Endothelial cell of hepatic sinusoid (primary cell): Measurements from ENCODE around the gene P4HB.
"Not testable (repeated sequence)": the region's sequence is repeated elsewhere in the genome, so short reads cannot be mapped to it uniquely, and the experiment has no call there.

Experiments used
- in situ Hi-C: cut with HindIII; loops from 2 replicates; pipeline ENCODE4 v1.10.0; 2017; ENCODE audit warnings: low sequenced_read_pairs

P4HB gene

DNA sequence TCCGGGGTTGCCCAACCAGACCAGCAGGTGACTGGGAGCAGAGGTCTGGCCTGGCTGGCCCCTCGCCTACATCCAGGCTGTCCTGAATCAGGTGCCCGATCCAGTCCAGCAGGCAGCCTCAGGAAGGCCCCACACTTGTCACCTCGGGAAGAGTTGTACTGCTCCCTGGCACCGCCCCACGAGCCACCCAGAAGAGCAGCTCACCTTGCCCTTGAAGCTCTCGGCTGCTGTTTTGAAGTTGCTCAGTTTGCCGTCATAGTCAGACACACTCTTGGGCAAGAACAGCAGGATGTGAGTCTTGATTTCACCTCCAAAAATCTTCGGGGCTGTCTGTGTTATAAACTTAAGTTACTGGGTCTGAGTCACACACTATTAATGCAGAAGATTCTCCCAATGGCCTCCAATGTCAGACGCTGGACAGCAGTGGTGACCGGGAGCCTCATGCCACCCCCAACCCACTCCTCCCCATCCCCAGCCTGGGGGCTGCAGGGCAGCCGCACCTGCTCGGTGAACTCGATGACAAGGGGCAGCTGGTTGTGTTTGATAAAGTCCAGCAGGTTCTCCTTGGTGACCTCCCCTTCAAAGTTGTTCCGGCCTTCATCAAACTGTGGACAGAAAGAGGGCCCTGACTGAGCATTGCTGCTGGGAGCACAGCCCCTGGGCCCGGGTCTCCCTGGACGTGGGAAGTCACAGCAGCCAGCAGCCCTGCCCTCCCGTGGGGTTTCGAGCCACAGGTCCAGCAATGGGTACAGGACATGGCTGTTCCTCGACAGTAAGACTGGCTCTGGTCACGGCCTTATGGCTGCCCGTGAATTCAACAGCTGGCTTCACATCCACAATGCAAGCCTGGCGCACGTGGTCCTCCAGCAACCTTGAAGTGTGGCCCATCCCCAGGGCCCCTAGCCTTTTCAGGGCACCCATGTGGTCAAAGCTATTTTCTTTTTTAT lies 13.3 kb downstream of the P4HB start:
- in situ Hi-C loops, result no loop called here

DNA sequence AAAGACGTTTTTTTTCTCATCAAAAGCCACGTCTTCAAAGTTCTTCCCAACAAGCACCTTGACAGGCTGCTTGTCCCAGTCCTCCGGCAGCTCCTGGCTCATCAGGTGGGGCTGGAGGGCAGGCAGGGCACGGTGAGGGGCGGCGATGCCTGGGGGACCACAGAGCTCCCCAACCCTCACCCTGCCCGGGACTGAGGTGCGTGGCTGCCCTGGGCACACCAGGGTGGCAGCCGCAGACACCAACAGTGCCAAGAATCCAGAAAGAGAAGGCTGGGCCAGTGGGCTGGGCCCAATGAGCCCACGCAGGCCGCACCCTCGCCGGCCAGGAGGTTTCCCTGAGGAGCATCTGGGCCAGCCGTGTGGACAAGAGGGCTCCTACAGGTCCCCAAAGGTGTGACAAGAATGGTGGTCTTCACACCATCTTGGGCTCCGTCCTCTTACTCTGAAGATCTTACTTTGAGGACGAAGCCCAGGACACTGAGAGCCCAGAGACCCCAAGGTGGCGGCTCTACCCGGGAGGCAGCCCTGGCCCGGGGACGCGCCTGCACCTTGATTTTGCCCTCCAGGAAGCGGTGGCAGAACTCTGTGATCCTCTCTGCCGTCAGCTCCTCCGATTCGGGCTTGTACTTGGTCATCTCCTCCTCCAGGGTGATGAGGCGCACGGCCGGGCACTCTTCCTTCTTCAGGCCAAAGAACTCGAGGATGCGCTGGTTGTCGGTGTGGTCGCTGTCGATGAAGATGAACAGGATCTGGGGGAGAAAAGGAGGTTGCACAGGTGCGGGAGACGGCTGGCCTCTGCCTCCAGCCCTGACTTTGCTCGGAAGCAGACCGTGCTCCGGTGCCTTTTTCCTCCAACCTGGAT lies 14.2 kb downstream of the P4HB start:
- in situ Hi-C loops, result no loop called here

DNA sequence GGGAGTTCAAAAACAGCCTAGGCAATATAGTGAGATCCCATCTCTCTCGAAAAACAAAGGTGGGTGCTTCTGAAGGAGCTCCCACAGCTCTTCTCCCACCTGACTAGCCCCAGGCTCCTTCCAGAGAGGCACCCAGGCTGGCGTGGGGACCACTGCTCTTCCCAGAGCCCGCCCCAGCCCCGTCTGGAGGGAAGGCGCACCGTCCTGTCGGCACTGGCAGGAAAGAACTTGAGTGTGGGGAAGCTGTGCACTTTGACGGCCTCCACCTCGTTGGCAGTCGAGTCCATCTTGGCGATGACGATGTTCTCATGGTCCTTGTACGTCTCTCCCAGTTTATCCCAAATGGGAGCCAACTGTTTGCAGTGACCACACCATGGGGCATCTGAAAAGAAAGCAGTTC lies 15.0 kb downstream of the P4HB start:
- in situ Hi-C loops, result no loop called here

DNA sequence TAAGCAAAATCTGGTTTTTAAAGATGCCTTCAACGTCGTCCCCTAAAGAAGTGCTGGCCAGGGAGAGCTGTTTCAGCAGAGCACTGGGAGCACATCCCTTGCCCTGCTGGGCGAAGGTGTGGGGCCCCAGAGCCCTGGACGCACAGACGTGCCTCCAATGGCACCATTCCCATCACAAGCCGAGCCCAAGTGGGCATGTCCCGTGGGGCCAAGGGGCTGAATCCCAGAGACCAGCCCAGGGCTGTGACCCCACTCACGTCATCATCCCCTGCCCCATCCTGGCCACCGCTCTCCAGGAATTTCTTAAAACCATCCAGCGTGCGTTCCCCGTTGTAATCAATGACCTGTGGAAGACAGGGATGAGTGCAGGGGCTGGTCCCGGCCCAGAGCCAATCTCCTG lies 15.4 kb downstream of the P4HB start:
- in situ Hi-C loops, result no loop called here

DNA sequence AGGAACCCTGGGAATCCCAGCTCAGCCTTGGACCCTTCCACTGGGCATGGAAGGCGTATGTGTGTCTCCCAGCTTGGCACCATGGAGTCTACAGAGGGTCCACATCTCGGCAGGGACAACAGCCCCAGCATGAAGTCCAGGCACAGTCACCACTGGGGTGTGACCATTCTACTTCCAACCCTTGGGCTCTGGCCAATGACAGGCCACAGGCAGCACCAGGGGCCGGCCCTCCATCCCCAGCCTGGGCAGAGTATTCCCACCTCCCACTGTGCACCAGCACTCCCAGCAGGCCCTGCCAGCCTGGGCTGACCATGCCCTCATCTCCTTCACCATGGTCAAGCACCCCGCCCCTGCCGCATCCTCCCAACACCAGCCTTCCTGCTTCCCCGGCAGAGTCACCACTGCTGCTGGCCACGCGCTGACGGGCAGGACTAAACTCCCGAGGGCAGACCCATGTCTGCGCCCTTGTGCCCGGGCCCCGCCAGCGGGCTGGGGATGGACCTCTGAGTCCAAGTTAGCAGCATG lies 15.9 kb downstream of the P4HB start:
- in situ Hi-C loops, result no loop called here

DNA sequence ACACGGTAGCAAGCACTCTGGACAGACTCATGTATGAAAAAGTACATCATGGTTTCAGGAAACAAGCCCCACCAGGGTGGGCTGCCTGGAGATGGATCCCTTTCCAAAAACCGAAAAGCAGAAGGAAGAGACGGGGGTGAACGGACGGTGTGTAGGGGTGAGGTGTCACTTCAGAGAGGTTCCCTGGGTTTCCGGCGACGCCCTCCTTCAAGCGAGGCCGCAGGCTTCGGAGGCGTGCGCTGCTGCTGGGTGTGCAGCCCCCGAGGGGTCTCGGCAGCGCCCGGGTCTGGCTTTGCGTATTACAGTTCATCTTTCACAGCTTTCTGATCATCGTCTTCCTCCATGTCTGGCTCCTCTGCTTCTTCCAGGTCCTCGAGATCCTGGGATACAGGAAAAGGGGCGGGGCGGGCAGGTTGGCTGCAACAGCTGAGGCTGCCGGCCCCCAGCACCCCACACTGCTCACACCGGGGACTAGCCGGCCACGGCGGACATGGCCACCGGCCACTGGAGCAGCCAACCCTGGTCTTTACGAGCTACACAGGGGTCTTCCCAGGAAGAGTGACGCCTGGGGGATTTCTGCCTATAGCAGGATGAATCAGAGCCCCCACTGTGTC lies 16.5 kb downstream of the P4HB start:
- in situ Hi-C loops, result no loop called here

DNA sequence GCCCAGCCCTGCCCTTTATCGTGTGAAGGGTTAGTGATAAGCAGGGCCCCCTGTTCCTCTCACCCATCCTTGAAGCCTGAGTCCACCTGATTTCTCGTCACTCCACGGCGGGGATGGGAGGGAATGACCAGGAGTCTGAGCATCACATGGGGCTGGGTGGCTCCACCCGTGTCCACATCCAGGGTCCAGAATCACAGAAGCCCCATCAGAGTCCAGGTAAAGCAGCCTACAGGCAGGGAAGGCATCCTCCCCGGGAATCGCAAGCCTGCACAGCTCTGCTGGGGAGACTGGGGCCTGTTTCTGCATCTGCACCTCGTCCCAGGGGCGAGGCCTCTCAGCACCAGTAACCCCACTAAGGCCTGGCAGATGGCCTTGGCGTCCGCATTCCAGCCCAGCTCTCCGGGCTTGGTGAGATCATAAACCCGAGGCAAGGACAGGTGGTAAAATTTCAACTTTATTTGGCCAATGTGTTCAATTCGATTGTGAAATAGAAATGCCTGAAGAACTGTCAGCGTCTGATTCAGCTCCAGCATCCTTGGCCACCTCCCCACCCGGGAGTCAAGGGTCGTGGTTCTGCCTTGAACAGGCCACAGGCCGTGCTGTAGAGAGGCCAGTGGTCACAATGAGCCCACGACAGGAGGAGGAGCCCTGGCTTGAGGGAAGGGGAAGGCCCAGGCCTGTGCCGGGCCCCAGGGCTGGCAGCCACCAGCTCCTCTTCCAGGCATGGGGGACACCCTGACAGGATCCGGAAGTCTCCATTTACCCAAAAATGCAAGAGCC lies 17.4 kb downstream of the P4HB start:
- in situ Hi-C loops, result no loop called here

DNA sequence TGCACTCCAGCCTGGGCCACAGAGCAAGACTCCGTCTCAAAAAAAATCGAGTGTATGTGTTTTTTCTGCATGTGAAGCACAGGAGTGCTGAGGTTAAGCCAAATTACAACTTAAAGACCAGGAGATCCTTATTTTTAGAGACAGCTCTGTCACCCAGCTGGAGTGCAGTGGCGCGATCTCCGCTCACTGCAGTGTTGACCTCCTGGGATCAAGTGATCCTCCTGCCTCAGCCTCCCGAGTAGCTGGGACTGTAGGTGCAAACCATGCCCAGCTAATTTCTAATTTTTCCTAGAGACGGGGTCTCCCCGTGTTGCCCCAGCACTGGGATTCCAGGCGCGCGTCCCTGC lies 18.0 kb downstream of the P4HB start:
- in situ Hi-C loops, result no loop called here

DNA sequence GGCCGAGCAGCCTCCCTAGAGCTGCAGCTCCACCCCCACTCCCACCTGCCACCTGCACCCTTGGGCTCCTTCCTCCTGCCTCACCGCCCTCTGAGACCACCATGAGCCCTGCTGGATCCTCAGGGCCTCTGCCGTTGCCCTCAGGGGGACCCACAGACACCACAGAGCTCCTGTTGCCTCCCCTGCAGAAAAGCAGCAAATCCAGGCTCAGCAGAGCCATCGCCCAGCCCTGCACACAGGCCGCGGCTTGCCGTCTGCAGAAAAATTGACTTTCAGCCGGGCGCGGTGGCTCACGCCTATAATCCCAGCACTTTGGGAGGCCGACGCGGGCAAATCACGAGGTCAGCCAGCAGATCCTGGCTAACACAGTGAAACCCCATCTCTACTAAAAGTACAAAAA lies 18.5 kb downstream of the P4HB start:
- in situ Hi-C loops, result no loop called here

DNA sequence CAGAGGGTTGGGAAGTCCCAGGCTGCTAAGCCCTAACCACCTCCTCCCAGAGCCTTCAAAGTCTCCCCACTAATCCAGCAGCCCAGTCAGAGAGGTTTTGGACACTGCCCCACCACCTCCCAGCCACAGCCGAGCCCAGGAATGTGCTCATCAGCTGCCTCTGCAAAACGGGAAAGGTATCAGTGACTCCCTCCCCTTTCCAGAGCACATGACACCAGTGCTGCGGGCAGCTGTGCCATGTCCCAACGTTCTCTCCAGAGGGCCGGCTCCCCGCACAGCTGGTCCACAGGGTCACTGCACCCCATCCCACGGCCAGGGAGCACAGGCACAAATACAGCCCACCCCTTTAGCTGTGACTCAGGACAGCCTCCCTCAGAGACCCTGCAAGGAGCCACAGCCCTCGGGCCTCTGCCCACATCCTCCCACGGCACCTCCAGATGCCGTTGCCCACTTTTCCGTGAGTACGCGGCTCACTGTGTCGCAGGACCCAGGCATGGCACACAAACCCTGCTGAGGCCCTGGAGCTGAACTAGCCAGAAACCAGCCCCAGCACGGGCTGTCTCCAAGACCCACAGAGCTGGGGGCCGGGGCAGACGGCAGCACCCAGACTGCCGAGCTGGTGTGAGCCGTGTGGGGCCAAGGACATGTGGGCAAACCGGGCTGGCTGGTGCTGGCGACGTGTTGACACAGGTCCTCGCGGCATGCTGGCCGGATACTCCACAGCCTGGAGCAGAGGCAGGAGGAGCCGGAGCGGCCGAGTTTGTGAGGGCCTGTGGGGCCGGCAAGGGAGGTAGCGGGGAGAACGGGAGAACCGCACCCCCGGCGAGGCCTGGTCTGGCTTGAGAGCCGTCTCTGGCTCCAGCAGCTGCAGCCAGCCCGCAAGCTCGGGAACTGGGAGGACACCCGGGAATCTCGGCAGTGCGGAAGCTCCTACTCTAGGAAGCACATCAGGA lies 19.2 kb downstream of the P4HB start:
- in situ Hi-C loops, result no loop called here

DNA sequence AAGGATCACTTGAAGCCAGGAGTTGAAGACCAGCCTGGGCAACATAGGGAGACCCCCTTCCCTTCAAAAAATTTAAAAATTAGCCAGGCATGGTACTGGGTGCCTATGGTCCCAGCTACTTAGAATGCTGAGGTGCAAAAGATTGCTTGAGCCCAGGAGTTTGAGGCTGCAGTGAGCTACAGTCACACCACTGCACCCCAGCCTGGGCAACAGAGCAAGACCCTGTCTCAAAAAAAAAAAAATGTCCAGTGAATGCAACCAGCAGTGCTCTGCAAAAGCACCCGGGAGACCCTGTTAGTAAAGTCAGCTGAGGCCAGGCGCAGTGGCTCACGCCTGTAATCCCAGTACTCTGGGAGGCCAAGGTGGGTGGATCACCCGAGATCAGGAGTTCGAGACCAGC lies 20.3 kb downstream of the P4HB start:
- in situ Hi-C loops, result not testable (repeated sequence)

DNA sequence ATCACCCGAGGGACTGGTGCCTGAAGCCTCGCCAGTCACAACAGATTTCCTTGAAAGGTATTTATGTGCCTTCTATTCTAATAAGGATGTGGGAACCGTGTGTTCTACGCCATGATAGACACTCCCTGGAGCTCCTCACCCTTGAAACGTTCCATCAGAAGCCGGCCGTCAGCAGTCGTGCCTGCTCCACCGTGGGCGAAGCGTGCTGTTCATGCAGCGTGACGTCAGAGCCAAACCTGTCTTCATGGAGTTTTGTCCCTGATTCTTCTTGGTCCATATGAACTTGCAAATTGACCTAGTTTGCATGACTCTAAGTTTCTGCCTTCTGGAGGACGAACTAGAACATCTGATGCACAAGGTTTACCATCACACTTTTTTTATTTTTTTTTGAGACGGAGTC lies 21.0 kb downstream of the P4HB start:
- in situ Hi-C loops, result no loop called here

DNA sequence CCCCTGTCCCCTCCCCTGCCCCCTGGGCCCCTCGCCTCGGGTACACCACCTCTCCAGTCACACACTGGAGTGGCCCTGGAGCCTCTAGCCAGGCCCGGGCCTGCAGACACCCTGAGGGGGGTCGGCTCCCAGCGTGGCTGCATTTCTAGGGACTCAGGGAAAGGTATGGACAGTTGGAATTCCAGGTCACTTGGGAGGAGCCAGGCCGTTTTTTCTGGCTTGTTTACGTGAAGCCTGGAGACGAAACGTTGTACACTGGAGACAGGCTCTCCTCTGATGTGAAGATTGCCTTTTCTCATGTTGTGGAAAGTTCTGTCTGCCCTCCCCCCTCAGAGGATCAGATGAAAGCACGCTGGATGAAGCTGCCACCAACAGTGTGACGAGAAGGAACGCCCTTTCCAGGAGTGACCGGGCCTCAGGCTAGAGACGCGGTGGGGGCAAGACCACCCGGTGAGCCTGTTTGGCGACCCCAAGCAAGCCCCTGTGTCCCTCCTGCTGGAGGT lies 21.5 kb downstream of the P4HB start:
- in situ Hi-C loops, result no loop called here

DNA sequence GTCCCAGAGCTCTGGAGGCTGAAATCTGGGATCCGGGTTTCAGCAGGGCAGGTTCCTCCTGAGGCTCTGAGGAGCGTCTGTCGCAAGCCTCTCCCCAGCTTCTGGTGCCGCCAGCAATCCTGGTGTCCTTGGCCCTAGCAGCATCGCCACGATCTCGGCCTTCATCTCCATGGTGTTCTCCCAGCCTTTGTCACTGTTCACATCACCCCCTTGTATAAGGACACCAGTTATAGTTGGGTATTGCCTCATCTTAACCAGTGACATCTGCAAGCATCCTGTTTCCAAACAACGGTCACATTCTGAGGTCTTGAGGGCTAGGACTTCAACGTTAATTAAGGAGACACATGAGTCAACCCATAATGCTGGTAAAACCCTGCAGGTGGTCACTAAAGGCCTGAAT lies 22.7 kb downstream of the P4HB start:
- in situ Hi-C loops, result no loop called here

DNA sequence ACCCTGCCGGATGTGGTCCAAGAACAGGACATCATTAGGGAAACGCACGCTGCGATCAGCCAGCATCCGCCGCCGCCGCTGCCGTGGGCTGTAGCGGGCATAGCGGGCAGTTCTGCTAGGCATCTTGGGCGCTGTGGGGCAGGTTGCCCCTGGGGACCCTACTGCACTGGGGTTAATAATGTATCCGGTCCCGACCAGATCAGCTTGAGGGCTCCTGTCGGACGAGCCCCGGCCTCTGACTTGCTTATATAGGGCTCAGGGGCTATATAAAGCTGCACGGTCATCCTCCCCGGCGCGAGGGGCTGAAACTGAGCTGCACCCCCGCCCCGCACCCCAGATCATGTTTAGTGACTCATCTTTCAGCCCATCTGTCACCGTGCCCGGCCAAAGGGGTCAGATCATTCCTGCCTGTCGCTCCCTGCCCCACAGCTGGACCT lies 25.5 kb downstream of the P4HB start, which contains the start of gene PPP1R27:
TSS of gene PPP1R27 (minus strand) at position 220 of the 437 bp plus-strand sequence. CDS start at position 123, 97 bp downstream.
- in situ Hi-C loops, result no loop called here

DNA sequence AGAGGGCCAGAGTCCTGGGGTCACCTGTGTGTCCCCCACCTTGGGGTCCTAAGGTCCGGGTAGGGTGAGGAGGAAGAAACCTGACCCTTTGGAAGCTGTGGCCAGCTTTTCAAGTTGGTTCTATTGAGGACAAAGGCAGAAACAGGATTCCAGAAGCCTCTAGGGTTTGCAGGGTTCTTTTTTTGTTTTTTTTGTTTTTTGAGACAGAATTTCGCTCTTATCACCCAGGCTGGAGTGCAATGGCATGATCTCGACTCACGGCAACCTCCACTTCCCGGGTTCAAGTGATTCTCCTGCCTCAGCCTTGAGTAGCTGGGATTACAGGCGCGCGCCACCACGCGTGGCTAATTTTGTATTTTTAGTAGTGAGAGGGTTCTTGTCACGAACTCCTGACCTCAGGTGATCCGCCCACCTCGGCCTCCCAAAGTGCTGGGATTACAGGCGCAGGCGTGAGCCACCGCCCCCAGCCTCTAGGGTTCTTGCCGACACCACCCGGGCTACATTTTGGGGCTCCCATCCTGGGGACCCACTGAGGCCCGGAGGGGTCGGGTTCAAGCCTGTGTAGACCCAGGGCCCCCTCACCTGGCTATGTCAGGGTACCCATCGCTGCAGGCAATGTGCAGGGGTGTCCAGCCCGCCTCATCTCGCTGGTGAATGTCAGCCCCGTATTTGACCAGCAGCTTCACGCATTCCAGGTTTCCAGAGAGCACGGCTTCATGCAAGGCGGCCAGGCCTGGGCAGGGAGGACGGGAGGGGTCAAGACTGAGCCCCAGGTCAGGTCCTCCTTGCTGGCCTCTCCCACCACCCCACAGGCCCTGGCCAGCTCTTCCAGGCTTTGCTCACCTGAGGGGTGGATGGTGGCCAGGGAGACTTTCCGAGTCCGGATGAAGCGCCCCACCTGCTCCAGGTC lies 26.2 kb downstream of the P4HB start:
- in situ Hi-C loops, result no loop called here

DNA sequence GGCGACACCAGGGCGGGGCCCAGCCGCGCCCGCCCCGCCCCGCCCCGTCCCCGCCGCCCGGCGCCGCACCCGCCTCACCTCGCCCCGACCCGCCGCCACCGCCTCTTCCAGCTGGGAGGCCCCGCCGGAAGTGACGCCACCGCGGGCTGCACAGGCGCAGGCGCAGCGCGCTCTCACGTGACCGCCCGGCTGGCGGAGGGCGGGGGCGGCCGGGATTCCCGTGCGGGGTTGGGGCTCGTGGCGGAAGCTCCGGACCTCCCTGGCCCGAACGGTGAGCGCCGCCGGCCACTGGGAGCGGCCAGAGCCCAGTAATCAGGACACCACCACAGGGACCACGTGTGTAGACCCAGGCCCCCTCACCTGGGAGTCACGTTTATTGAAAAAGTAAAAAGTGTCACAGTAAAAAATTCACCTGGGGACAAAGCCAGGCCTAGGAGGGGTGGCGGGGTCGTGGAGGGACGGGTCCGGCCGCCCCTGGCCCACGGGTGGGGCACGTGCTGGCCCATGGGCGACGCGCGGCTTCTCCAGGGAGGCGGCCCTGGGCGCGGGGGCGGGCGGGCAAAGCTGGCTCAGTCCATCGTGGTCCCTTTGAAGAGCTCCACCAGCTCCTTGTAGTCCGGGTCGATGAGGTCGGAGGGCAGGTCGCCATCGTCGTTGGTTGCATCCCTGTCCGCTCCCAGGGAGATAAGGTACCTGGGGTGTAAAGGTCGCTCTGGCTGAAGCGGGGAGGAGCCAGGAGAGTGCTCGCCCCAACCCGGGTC lies 27.0 kb downstream of the P4HB start, which contains the start of gene MCRIP1:
TSS of gene MCRIP1 (minus strand) at position 132 of the 761 bp plus-strand sequence. CDS start 8,785 bp downstream, outside the sequence.
- in situ Hi-C loops, result no loop called here
